Uterus (tissue), 2 donors: ENCODE results near the gene TLE6.

ENCODE experiments used
- POLR2A ChIP-seq, 2 donors: fragments of 450-650 bp; IDR thresholded peaks; one replicate each; pipeline ENCODE4 v1.6.1; 2016; ENCODE audit warnings: antibody characterized with exemption in 2 of 2, mild to moderate bottlenecking in 1 of 2, moderate library complexity in 1 of 2
- TF ChIP-seq, protein P1 (sequence below), 4 experiments: fragments of 200-600 bp in 2 of 4; fragments of 450-650 bp in 2 of 4; sonication (generic) in 2 of 4; IDR thresholded peaks; one replicate each; pipeline ENCODE4 v1.5.1; 2016 to 2019; ENCODE audit warnings: antibody characterized with exemption in 4 of 4, mild to moderate bottlenecking in 2 of 4, moderate library complexity in 1 of 4

- TF ChIP-seq, protein P1, sequence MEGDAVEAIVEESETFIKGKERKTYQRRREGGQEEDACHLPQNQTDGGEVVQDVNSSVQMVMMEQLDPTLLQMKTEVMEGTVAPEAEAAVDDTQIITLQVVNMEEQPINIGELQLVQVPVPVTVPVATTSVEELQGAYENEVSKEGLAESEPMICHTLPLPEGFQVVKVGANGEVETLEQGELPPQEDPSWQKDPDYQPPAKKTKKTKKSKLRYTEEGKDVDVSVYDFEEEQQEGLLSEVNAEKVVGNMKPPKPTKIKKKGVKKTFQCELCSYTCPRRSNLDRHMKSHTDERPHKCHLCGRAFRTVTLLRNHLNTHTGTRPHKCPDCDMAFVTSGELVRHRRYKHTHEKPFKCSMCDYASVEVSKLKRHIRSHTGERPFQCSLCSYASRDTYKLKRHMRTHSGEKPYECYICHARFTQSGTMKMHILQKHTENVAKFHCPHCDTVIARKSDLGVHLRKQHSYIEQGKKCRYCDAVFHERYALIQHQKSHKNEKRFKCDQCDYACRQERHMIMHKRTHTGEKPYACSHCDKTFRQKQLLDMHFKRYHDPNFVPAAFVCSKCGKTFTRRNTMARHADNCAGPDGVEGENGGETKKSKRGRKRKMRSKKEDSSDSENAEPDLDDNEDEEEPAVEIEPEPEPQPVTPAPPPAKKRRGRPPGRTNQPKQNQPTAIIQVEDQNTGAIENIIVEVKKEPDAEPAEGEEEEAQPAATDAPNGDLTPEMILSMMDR (IDR thresholded peaks at IDR 0.05) = no peak
- TF ChIP-seq POLR2A (IDR thresholded peaks at IDR 0.05) = no peak
Measured at GRCh38 chr19:3024870-3025548, 47.6 kb downstream of the TLE6 start.
